Stomach (tissue), 9 donors: Measurements from ENCODE around the gene EHMT1. TPM values are rescaled to one million over a fixed set of nuclear protein-coding genes. Genes with fewer than 3 reads are reported as not detected.

Experiments
- DNase-seq, 2 donors: peaks; one replicate each; pipeline versions ENCODE4 v3.0.0 to v3.0.0-alpha.2; 2013 to 2019
- H3K27ac ChIP-seq, 5 donors: fragments of 200-600 bp in 4 of 5; sonication (generic) in 4 of 5; one replicate each; pipeline ENCODE4 v1.5.1; 2013 to 2019; ENCODE audit warnings: mild to moderate bottlenecking in 1 of 5, moderate library complexity in 1 of 5
- H3K27me3 ChIP-seq, 3 donors: fragments of 200-600 bp; sonication (generic); one replicate each; pipeline ENCODE4 v1.5.1; 2017 to 2019; ENCODE audit warnings: mixed run types in 1 of 3
- H3K36me3 ChIP-seq, 4 donors: fragments of 200-600 bp; sonication (generic); 1 replicate in 3 of 4; 2 replicates in 1 of 4; pipeline ENCODE4 v1.5.1; 2016 to 2019
- H3K4me1 ChIP-seq, 4 donors: fragments of 200-600 bp; sonication (generic); one replicate each; pipeline ENCODE4 v1.5.1; 2016 to 2019
- H3K4me3 ChIP-seq, 4 donors: fragments of 200-600 bp; sonication (generic) in 3 of 4; one replicate each; pipeline ENCODE4 v1.5.1; 2016 to 2019; ENCODE audit warnings: mild to moderate bottlenecking in 1 of 4
- H3K9me3 ChIP-seq, 4 donors: fragments of 200-600 bp; sonication (generic); one replicate each; pipeline ENCODE4 v1.5.1; 2016 to 2019
- EP300 ChIP-seq: sonication (generic); formaldehyde crosslinking; IDR thresholded peaks from one replicate; pipeline ENCODE4 v1.6.1; 2017; ENCODE audit warnings: antibody characterized with exemption
- POLR2A ChIP-seq, 4 donors: fragments of 450-650 bp; IDR thresholded peaks; one replicate each; pipeline ENCODE4 v1.6.1; 2016; ENCODE audit warnings: antibody characterized with exemption in 4 of 4, control low read depth in 2 of 4, mild to moderate bottlenecking in 1 of 4, moderate library complexity in 1 of 4
- POLR2AphosphoS5 ChIP-seq, 3 donors: sonication (generic); formaldehyde crosslinking; IDR thresholded peaks; one replicate each; pipeline ENCODE4 v1.6.1; 2016; ENCODE audit warnings: antibody characterized with exemption in 3 of 3
- WGBS, 5 donors: extraction: QIAGEN DNeasy Blood & Tissue Kit in 3 of 5; methylation state at CpG; one replicate each; pipeline versions ENCODE4 v1.1.5 to v1.1.7; 2013 to 2018; 5-methylcytosine and 5-hydroxymethylcytosine counted together
- intact Hi-C: fragments of 100-400 bp; cut with DNase I; formaldehyde crosslinking; loops from one replicate; pipeline ENCODE4 v1.15.1; 2023; ENCODE audit warnings: low total_unique reads
- polyA plus RNA-seq, 3 donors: library from polyadenylated mRNA; stranded (reverse); fragments of 200-250 nt; gene quantifications; one replicate each; pipeline ENCODE4 v1.2.3, GENCODE V29; 2013
- total RNA-seq, 5 donors: library from RNA; depleted of rRNA; stranded (reverse); fragments of >200 nt; gene quantifications; one replicate each; pipeline versions ENCODE4 v1.1.0 to v1.2.3, GENCODE V29; 2014 to 2016
- TF ChIP-seq, protein P1 (sequence below), 7 experiments: fragments of 450-650 bp in 4 of 7; fragments of 200-600 bp in 3 of 7; sonication (generic) in 3 of 7; IDR thresholded peaks; one replicate each; pipeline ENCODE4 v1.5.1; 2016 to 2019; ENCODE audit warnings: antibody characterized with exemption in 7 of 7, control low read depth in 2 of 7, mild to moderate bottlenecking in 1 of 7
- donor health status: healthy with polysubstance abuse.
- donor health status: Bipolar disorder and iron deficiency.
- donor health status: healthy.

The EHMT1 gene
- total and polyA plus RNA-seq, 8 donors, result 23.9 to 419 (median 79.5) TPM

DNA sequence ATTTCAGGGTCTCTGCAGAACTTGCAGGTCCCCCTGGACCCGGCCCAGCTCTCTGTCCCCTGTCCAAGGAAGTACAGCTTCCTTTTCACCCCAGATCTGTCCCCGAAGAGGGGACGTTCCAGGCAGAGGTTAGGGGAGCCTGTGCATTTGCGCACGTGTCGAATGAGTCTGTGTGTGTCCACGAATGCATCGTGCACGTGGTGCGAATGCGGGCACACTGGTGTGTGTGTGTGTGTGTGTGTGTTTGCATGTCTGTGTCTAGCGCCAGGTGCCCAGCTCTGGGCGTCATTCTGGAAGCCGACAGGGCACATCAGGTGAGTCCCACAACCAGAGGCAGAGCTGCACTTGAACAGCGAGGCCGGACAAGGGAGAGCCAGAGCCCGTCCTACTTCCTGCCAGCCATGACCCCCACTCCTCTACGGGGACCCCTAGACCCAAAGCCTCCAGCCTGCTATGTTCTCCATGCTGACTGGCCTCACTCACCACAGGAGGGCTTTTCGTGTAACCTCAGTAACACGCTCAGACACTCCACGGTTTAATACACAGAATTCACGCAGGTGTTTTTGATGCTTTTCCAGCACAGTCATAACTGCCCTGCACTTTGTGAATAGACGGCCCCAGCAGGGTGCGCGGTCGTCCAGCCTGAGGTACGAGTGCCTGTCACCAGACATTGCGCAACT is 217.5 kb downstream of the EHMT1 start:
- H3K36me3 ChIP-seq, result peaks cover 49 to 75% (median 73%) of the 10 kb centered on the region in 4 donors

DNA sequence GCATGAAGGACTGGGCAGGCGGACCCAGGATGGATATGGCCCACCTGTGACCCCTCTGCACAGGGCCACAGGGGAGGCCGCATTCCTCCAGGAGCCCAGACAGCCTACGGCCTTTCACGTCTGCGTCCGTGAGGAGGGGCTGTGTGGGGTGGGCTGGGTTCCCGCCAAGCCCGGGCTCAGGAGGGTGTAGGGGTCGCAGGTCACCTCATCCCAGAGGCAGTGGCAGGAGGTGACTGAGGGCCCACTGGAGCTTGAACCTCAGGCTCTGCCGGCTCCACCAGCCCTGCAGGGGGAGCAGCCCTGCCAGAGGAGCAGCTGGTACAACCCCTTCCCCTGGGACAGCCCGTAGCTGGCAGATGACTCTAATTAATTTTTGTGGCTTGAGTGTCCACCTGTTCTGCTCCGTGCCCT is 218.0 kb downstream of the EHMT1 start:
- Histone ChIP-seq H3K36me3 (peaks cover 49 to 70% (median 68%) of the 10 kb centered on the region in 4 donors), H3K27me3 (no peaks in the 10 kb centered on the region), H3K9me3 (peaks cover 0 to 3% (median 0%) of the 10 kb centered on the region in 4 donors), H3K4me1 (no peaks in the 10 kb centered on the region), H3K4me3 (no peak overlapping the region), H3K27ac (no peak overlapping the region)
- intact Hi-C loops, result no loop called here
- no peak for DNase-seq
- 73 to 82% (median 79%) methylated on average over 11 to 12 of the region's 12 CpGs for WGBS, 5 donors
- TF ChIP-seq, protein P1, sequence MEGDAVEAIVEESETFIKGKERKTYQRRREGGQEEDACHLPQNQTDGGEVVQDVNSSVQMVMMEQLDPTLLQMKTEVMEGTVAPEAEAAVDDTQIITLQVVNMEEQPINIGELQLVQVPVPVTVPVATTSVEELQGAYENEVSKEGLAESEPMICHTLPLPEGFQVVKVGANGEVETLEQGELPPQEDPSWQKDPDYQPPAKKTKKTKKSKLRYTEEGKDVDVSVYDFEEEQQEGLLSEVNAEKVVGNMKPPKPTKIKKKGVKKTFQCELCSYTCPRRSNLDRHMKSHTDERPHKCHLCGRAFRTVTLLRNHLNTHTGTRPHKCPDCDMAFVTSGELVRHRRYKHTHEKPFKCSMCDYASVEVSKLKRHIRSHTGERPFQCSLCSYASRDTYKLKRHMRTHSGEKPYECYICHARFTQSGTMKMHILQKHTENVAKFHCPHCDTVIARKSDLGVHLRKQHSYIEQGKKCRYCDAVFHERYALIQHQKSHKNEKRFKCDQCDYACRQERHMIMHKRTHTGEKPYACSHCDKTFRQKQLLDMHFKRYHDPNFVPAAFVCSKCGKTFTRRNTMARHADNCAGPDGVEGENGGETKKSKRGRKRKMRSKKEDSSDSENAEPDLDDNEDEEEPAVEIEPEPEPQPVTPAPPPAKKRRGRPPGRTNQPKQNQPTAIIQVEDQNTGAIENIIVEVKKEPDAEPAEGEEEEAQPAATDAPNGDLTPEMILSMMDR (IDR thresholded peaks at IDR 0.05), result no peak
- TF ChIP-seq POLR2A (IDR thresholded peaks at IDR 0.05), result no peak
- TF ChIP-seq POLR2AphosphoS5 (IDR thresholded peaks at IDR 0.05), result no peak
- TF ChIP-seq EP300, result no peak

More for the DNA sequence above, 217.5 kb downstream of the EHMT1 start:
- TF ChIP-seq POLR2AphosphoS5 (IDR thresholded peaks at IDR 0.05) (no peak), POLR2A (IDR thresholded peaks at IDR 0.05) (no peak), EP300 (no peak)
- TF ChIP-seq, protein P1 (IDR thresholded peaks at IDR 0.05), result no peak
- H3K27ac ChIP-seq, result no peak overlapping the region
- H3K27me3 ChIP-seq, result no peaks in the 10 kb centered on the region
- DNase-seq, result no peak
- 87 to 93% (median 92%) methylated on average over 22 to 28 of the region's 28 CpGs for WGBS, 5 donors
- H3K4me3 ChIP-seq, result no peak overlapping the region
- peaks cover 0 to 3% (median 0%) of the 10 kb centered on the region in 4 donors for H3K9me3 ChIP-seq
- H3K4me1 ChIP-seq, result no peaks in the 10 kb centered on the region
- intact Hi-C loops, result no loop called here

GRCh38 chr9:137837345-137838278 is 218.8 kb downstream of the EHMT1 start:
- TF ChIP-seq EP300, result no peak
- TF ChIP-seq, protein P1 (IDR thresholded peaks at IDR 0.05), result no peak
- TF ChIP-seq POLR2AphosphoS5 (IDR thresholded peaks at IDR 0.05), result no peak
- TF ChIP-seq POLR2A (IDR thresholded peaks at IDR 0.05), result no peak
- no peak overlapping the region for H3K27ac ChIP-seq
- no peaks in the 10 kb centered on the region for H3K4me1 ChIP-seq
- no peak for DNase-seq
- no peaks in the 10 kb centered on the region for H3K27me3 ChIP-seq
- H3K4me3 ChIP-seq, result no peak overlapping the region
- peaks cover 43 to 62% (median 60%) of the 10 kb centered on the region in 4 donors for H3K36me3 ChIP-seq
- WGBS, 5 donors, result 93 to 99% (median 94%) methylated on average over 11 to 20 of the region's 20 CpGs
- intact Hi-C loops, result no loop called here
- peaks cover 0 to 3% (median 0%) of the 10 kb centered on the region in 4 donors for H3K9me3 ChIP-seq

DNA sequence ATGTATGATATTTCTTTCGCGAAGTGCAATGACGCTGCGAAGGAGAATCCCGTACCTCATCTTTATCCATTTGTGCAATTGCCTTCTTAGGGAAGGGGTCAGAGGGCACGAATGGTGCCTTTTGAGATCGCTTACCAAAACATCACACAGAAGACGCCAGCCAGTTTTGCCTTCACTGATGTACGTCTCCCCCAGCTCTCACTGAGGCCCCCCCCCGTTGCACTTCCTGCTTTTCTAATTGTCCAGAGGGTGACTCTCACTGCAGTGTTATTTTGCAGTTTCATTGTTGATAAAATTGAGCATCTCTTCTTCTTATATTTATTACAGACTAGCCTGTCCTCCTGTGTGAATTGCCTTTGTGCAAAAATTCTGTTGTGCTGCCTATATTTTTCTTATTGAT is 219.8 kb downstream of the EHMT1 start:
- peaks cover 0 to 3% (median 0%) of the 10 kb centered on the region in 4 donors for H3K9me3 ChIP-seq
- H3K36me3 ChIP-seq, result peaks cover 34 to 52% (median 50%) of the 10 kb centered on the region in 4 donors
- TF ChIP-seq, protein P1 (IDR thresholded peaks at IDR 0.05), result no peak
- no peak for TF ChIP-seq POLR2A (IDR thresholded peaks at IDR 0.05)
- TF ChIP-seq EP300, result no peak
- no peak for TF ChIP-seq POLR2AphosphoS5 (IDR thresholded peaks at IDR 0.05)
- H3K4me1 ChIP-seq, result no peaks in the 10 kb centered on the region
- H3K4me3 ChIP-seq, result no peak overlapping the region
- 92 to 98% (median 95%) methylated on average over 10 of the region's 10 CpGs for WGBS, 5 donors
- no peak overlapping the region for H3K27ac ChIP-seq
- no peaks in the 10 kb centered on the region for H3K27me3 ChIP-seq
- no peak for DNase-seq
- intact Hi-C loops, result no loop called here
